ENCODE results near the gene MINPP1.

GRCh38 chr10:87518937-87519336 lies 14.2 kb downstream of the MINPP1 start:
- no peak for TF ChIP-seq CTCF (conservative IDR thresholded peaks at IDR 0.05; ENCODE audit: low read depth, low read length)
- TF ChIP-seq EZH2 (IDR thresholded peaks at IDR 0.05; ENCODE audit: low read length, unreplicated experiment), result no peak

All from PC-3 (cell line).